Measurements from ENCODE around the gene ADAM8.

GRCh38 chr10:133312769-133313145 is 36.1 kb upstream of the ADAM8 start:
- TF ChIP-seq EP300 (IDR thresholded peaks at IDR 0.05; ENCODE audit: borderline replicate concordance) (no peak), CEBPB (IDR thresholded peaks at IDR 0.05) (no peak), REST (IDR thresholded peaks at IDR 0.05; ENCODE audit: low read depth) (no peak), TEAD4 (IDR thresholded peaks at IDR 0.05) (no peak), EGR1 (IDR thresholded peaks at IDR 0.05) (no peak), USF1 (IDR thresholded peaks at IDR 0.05) (no peak), TAF1 (IDR thresholded peaks at IDR 0.05; ENCODE audit: low read depth) (no peak), RAD21 (IDR thresholded peaks at IDR 0.05; ENCODE audit: low read depth) (no peak)

All from Ishikawa (cell line).